GM04503 (cell line): ENCODE measurements around the gene NCKAP5L.

Source experiments
- DNase-seq: peaks from one replicate; pipeline ENCODE4 v3.0.0-alpha.2; 2012; ENCODE audit warnings: low read depth

NCKAP5L gene

GRCh38 chr12:49828133-49829091 is at the start of gene NCKAP5L:
Gene NCKAP5L (minus strand): TSS chr12:49828413. CDS start chr12:49804044, 24,369 bp downstream.
- DNase-seq = peak; percentile 71

GRCh38 chr12:49877066-49877465 is 48.9 kb upstream of the NCKAP5L start:
- DNase-seq = no peak

DNA sequence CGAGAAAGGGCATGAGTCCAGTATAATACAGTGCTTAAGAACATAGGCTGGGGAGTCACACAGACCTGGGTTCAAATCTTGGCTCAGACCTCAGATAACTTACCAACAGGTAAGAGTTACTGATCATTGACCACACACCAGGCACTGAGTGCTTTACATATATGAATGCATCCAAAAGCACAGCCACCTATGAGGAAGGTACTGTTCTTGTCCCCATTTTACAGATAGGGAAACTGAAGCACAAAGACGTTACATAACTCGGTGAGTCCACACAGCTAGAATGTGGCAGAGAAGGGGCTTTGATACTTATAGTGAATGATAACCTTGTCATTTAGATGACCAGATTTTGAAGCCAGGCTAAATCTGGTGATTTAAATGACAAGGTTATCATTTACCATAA is 47.9 kb upstream of the NCKAP5L start:
- no peak for DNase-seq

- DNase-seq = no peak
Measured at GRCh38 chr12:49875115-49875720, 47.0 kb upstream of the NCKAP5L start.

DNA sequence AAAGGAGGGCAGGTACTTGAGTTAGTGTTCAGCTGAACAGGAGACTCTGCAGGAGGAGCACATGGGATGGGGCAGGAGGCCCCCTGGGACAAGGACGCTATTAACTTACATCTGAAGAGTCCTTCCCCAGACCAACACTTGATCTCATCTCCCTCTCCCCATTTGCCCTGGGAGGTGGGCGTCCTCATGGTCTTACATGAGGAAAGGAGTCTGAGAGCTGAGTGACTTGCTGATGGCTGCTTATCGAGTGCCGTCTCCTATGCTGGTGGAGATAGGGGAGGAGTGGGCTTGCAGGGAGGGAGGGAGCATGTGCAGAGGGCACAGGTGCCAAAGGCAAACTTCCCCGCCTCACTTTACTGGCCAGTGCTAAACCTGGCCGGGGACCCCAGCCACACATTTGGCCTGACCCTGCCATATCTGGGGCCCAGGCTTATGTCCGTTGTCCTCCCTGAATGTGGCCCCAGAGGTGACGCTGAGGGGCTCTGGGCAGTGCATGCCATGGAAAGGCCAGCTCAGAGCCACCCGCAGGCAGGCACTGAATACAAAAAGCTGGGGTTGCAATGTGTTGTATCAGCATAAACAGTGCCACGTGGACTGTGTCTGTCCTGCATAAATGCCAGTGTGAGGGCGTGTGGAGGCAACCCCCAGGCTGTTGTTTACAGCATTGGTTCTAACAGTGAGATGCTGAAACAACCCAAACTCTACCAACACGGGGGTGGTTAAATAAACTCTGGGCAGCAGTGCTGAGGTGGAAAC is 46.1 kb upstream of the NCKAP5L start:
- DNase-seq = no peak

DNA sequence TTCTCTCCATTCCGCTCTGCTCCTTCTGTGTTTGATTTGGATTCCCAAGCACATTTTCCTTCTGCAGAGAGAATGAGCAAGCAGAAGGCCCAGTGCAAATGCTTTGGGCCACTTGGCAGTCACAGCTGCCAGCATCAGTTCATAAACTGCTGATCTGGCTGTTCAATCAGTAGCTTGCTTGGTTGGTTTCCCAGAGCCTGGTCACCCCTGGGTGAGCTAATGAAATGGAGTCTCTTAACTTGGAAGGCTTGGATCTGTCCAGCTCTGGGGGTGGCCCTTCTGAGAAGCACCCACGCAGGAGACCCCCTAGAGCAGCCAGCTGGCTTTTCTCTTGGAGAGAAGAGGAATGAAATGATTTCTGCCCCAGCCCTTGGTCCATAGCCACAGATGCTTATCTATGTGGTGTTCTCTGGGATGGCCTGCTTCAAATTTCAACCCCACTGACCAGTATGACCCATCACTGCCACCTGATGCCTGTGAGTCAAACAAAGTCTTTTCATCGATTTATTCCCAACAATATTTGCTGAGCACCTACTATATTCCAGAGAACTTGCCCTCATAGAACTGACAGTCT is 45.2 kb upstream of the NCKAP5L start:
- DNase-seq = no peak

DNA sequence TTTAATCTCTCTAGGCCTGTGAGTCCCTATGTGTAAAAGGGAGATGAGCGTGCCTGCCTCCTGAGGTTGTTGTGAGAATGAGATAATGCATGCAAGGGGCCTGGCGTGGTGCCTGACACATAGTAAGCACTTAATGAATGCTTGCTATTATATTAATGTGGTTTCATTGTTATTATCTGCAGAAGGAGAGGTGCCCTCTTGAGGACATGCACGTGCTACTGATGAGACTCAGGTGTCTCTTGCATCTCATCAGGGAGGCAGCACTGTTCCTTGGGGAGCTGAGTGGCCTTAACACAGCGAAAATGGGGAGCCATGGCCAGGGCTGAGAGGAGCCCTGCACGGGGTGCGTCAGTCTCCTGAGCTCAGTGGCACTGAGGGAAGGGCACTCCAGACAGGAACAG is 44.6 kb upstream of the NCKAP5L start:
- no peak for DNase-seq

DNA sequence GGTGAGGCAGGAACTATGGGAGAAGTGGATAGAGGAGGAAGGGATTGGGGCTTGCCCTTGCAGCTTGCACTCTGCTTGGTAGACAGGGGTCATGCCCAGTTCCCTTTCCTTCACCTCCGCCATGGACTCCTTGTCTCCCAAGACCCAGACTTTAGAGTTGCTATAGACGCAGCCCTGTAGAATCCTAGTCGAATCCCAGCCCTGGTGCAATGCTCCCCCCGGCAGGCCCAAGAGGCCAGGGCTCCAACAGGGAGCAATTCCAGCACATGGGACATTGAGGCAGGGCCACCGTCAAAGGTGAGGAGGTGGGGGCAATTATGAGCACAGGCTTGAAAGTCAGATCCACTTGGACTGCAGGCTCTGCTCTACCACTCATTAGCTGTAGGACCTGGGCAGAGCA is 44.2 kb upstream of the NCKAP5L start:
- no peak for DNase-seq

GRCh38 chr12:49871811-49872251 is 43.6 kb upstream of the NCKAP5L start:
- DNase-seq = peak; percentile 28

GRCh38 chr12:49871263-49871561 is 43.0 kb upstream of the NCKAP5L start:
- no peak for DNase-seq

- DNase-seq = no peak
Measured at GRCh38 chr12:49870501-49871262, 42.5 kb upstream of the NCKAP5L start.

DNA sequence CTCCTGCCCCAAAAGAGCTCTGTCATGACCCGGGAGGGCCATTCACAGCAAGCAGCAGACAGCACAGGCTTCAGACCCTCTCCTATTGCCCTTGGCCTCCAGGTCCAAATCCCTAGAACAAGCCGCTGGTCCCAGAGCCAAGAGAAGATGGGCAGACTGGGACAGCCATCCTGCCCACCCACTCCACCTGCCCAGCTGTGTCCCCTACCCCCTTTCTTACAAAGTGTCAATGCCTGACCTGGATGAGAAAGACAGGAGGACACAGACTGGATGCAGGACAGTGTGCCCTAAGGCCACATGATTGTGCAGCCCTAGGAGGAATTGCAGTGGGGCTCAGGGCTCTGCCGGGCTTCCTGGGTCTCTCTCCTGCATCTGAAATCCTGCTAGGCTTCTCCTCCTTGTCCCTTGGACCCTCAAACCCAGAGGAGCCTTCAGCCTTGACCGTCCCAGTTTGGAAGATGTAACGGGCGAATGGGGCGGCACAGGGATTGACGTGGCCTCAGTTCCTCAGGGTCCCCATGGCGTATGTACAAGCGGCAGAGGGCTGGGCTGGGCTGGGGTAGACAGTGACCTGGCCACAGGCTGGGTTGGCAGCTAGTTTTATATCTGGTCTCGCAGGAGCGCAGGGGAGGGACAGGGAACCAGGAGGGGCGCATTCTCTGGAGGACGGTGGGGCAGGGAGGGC is 41.7 kb upstream of the NCKAP5L start:
- DNase-seq = no peak

GRCh38 chr12:49868952-49869815 is 41.0 kb upstream of the NCKAP5L start:
- peak; percentile 21 for DNase-seq

DNA sequence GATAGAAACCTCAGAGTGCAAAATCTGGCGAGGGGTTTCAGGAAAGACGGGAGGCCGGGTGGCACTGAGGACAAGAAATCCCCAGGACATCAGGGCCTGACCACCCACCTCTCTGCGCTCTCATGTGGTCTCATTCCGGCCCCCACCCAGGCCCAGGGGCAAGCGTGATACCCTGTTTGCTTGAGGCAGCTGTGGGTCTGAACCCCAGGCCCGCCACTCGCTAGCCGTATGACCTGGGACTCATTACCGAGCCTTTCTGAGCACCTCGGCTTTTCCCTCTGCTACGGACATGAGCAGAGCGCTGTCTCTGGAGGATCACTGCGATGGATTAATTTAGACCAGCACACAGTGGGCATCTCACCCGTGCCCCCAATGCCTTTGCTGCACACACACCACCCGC is 40.2 kb upstream of the NCKAP5L start:
- DNase-seq = no peak

DNA sequence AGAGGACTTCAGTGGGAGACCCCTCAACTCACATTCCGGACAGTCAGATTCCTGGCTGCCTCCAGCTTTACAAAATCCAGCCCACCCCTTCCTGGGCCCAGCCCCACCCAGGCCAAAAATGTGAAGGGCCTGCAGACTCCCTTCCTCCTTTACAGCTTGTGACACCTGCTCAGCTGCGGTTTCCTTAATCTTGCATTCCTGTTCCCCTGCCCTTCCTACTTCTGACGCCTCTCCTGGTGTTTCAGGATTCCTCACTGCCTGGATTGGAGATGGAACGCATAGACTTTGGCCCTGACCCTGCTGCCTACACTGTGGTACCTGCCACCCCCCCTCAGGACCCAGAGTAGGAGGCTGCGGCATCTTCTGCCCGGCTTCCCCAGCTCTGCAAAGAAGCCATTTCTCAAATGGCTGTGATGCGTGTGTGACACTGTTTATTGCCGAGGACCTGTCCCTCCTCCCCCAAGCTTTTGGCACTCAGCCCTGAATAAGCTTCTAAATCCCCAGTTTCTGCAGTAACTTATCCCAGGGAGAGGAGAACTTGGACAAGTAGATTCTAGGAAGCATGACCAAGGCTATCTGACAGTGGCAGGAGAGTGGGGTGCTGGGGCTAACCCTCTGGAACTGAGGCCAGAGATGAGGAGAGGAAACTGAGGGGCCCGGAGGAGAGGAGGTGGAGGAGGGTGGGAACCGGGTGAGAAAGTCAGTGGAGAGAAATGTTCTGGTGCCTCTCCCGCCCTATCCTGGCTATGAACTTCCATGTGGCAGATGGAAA is 39.5 kb upstream of the NCKAP5L start:
- no peak for DNase-seq

DNA sequence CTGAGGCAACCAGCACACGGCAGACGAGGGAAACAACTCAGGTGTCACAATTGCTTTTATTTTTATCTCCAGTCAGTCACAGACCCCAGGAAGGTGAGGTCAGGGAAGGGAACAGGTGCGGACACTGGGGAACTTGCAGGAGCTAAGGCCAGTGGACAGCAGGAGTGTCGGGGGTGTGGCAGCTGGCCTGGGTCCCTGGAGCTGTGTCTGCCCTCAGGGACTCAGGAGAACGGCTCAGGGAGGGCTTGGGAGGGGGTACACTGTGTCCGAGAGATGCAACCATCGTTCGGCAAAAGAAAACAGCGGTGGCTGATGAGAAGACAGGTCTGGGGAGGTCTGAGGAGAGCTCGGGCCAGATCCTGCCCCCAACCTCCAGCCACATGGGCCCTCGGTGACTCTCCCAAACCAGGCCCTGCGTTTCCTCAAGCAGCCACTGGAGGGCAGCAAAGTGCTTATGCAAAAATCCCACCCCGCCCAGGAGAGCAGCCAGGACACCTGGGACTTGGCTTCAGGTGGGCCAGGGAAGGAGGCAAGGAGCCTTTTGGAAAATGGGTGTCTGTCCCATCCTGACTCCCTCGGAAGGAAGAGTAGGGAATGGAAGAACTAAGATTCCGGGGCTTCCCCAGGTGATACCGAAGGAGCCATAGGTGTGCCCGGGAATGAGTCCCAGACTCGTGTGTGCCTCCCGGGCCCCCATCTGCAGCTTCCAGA is 38.8 kb upstream of the NCKAP5L start:
- no peak for DNase-seq

GRCh38 chr12:49865782-49866135 is 37.5 kb upstream of the NCKAP5L start:
- DNase-seq = no peak

DNA sequence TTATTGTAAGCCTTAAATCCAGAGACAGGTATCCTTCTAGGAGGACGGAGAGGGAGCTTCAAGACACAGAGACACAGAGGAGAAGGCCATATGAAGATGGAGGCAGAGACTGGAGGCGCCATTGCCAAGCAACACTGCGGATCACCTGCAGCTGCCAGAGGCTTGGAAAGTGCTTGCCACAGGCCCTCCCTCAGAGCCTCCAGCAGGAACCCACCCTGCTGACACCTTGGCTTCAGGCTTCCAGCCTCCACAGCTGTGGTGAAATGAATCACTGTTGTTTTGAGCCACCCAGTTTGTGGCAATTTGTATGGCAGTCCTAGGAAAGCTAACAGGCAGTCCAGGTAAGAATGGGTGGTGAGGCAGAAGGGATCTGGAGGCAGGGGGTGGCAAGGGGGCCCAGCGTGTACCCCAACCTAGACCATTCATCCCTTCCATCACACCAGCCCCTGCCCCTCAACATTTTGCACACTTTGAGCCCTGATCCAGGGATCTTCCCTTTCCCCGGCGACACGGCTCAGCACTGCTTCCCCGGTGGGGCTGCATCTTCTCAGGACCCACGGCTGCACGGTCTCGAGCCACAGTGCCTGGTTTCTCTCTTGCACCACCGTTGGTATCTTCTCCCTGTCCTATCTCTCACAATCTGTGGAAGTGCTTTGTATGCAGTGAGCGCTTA is 37.0 kb upstream of the NCKAP5L start:
- DNase-seq = no peak
